ENCODE measurements around the gene MSANTD1.

The MSANTD1 gene

GRCh38 chr4:3262208-3263052 lies 13.5 kb downstream of the MSANTD1 start:
- no peak for DNase-seq (ENCODE audit: low read depth in 3 of 3, low spot score in 1 of 3)

GRCh38 chr4:3263053-3263875 lies 14.3 kb downstream of the MSANTD1 start:
- no peak for DNase-seq (ENCODE audit: low read depth in 3 of 3, low spot score in 1 of 3)

GRCh38 chr4:3263876-3264193 lies 14.9 kb downstream of the MSANTD1 start:
- no peak for DNase-seq (ENCODE audit: low read depth in 3 of 3, low spot score in 1 of 3)

- DNase-seq (ENCODE audit: low read depth in 3 of 3, low spot score in 1 of 3), result no peak
Measured at GRCh38 chr4:3266076-3266475, 17.1 kb downstream of the MSANTD1 start.

- no peak for DNase-seq (ENCODE audit: low read depth in 3 of 3, low spot score in 1 of 3)
Measured at GRCh38 chr4:3267576-3268394, 18.8 kb downstream of the MSANTD1 start.

- no peak for DNase-seq (ENCODE audit: low read depth in 3 of 3, low spot score in 1 of 3)
Measured at GRCh38 chr4:3268395-3269104, 19.6 kb downstream of the MSANTD1 start.

GRCh38 chr4:3269105-3269927 lies 20.4 kb downstream of the MSANTD1 start:
- DNase-seq (ENCODE audit: low read depth in 3 of 3, low spot score in 1 of 3), result no peak

- no peak for DNase-seq (ENCODE audit: low read depth in 3 of 3, low spot score in 1 of 3)
Measured at GRCh38 chr4:3269991-3270611, 21.1 kb downstream of the MSANTD1 start.

- DNase-seq (ENCODE audit: low read depth in 3 of 3, low spot score in 1 of 3), result no peak
Measured at GRCh38 chr4:3271131-3271530, 22.2 kb downstream of the MSANTD1 start.

- DNase-seq (ENCODE audit: low read depth in 3 of 3, low spot score in 1 of 3), result no peak
Measured at GRCh38 chr4:3276986-3277385, 28.0 kb downstream of the MSANTD1 start.

- no peak for DNase-seq (ENCODE audit: low read depth in 3 of 3, low spot score in 1 of 3)
Measured at GRCh38 chr4:3280466-3280865, 31.5 kb downstream of the MSANTD1 start.

- DNase-seq (ENCODE audit: low read depth in 3 of 3, low spot score in 1 of 3), result no peak
Measured at GRCh38 chr4:3283483-3283882, 34.5 kb downstream of the MSANTD1 start.

- DNase-seq (ENCODE audit: low read depth in 3 of 3, low spot score in 1 of 3), result no peak
Measured at GRCh38 chr4:3283916-3284315, 35.0 kb downstream of the MSANTD1 start.

GRCh38 chr4:3284734-3285557 lies 36.0 kb downstream of the MSANTD1 start:
- DNase-seq (ENCODE audit: low read depth in 3 of 3, low spot score in 1 of 3), result no peak

GRCh38 chr4:3285558-3286334 lies 36.8 kb downstream of the MSANTD1 start:
- no peak for DNase-seq (ENCODE audit: low read depth in 3 of 3, low spot score in 1 of 3)

GRCh38 chr4:3286335-3287175 lies 37.6 kb downstream of the MSANTD1 start:
- DNase-seq (ENCODE audit: low read depth in 3 of 3, low spot score in 1 of 3), result no peak

Data from stimulated activated CD4-positive, alpha-beta T cell treated with anti-CD3 and anti-CD28 coated beads, TNF-alpha, amount 100 ng/mL, for 1 hour (primary cell).